Vagina (tissue), 2 donors: ENCODE measurements around the gene ERN1. TPM values are rescaled to one million over a fixed set of nuclear protein-coding genes. Genes with fewer than 3 reads are reported as not detected.

Source experiments
- DNase-seq, 2 donors: peaks; one replicate each; pipeline ENCODE4 v3.0.0-alpha.2; 2017; ENCODE audit errors: extremely low spot score in 2 of 2
- H3K27ac ChIP-seq: fragments of 200-600 bp; sonication (generic); one replicate; pipeline ENCODE4 v1.5.1; 2019
- H3K27me3 ChIP-seq: fragments of 200-600 bp; sonication (generic); one replicate; pipeline ENCODE4 v1.5.1; 2019
- H3K36me3 ChIP-seq, 2 donors: fragments of 200-600 bp; sonication (generic); one replicate each; pipeline ENCODE4 v1.5.1; 2017 to 2019
- H3K4me1 ChIP-seq: fragments of 200-600 bp; sonication (generic); one replicate; pipeline ENCODE4 v1.5.1; 2019
- H3K4me3 ChIP-seq, 2 donors: fragments of 200-600 bp; sonication (generic); 1 replicate in 1 of 2; 2 replicates in 1 of 2; pipeline ENCODE4 v1.5.1; 2016 to 2019
- H3K9me3 ChIP-seq: fragments of 200-600 bp; sonication (generic); one replicate; pipeline ENCODE4 v1.5.1; 2019
- POLR2A ChIP-seq, 2 donors: fragments of 450-650 bp; IDR thresholded peaks; one replicate each; pipeline ENCODE4 v1.6.1; 2017; ENCODE audit warnings: antibody characterized with exemption in 2 of 2, mild to moderate bottlenecking in 2 of 2, moderate library complexity in 2 of 2
- POLR2AphosphoS5 ChIP-seq, 2 donors: sonication (generic); formaldehyde crosslinking; IDR thresholded peaks; one replicate each; pipeline ENCODE4 v1.9.0; 2017; ENCODE audit warnings: antibody characterized with exemption in 2 of 2, mild to moderate bottlenecking in 2 of 2, low read depth in 1 of 2; ENCODE audit not compliant: insufficient read depth in 1 of 2
- intact Hi-C: fragments of 100-400 bp; cut with DNase I; formaldehyde crosslinking; loops from one replicate; pipeline ENCODE4 v1.15.1; 2023
- total RNA-seq: library from RNA; depleted of rRNA; stranded (reverse); fragments of >200 nt; gene quantifications from one replicate; pipeline ENCODE4 v1.2.3, GENCODE V29; 2016
- TF ChIP-seq, protein P1 (sequence below), 3 experiments: fragments of 450-650 bp in 2 of 3; fragments of 200-600 bp in 1 of 3; sonication (generic) in 1 of 3; IDR thresholded peaks; one replicate each; pipeline ENCODE4 v1.5.1; 2017 to 2019; ENCODE audit warnings: antibody characterized with exemption in 3 of 3, mild to moderate bottlenecking in 2 of 3, moderate library complexity in 2 of 3

The ERN1 gene
- total RNA-seq, 1 donor from 2014 or later: 31.4 TPM

DNA sequence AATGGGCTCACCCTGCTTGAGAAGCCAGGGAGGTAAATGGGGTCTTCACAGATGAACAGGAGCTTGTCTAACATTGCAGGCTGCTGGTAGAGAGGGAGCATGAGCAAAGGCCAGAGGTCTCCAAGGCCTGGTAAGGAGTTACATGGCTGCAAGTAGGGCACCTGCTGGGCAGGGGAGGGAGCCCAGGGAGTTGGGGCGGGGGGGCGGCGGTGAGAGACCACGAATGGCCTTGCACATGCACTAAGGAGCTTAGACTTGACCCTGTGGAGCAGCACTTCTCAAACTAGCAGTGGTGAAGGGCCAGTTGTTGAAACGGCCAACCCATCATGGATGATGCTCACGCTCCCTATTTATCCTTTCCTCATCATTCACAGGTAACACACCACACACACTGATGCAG lies 38.4 kb downstream of the ERN1 start:
- no peaks in the 10 kb centered on the region for H3K36me3 ChIP-seq
- no peaks in the 10 kb centered on the region for H3K9me3 ChIP-seq
- TF ChIP-seq, protein P1, sequence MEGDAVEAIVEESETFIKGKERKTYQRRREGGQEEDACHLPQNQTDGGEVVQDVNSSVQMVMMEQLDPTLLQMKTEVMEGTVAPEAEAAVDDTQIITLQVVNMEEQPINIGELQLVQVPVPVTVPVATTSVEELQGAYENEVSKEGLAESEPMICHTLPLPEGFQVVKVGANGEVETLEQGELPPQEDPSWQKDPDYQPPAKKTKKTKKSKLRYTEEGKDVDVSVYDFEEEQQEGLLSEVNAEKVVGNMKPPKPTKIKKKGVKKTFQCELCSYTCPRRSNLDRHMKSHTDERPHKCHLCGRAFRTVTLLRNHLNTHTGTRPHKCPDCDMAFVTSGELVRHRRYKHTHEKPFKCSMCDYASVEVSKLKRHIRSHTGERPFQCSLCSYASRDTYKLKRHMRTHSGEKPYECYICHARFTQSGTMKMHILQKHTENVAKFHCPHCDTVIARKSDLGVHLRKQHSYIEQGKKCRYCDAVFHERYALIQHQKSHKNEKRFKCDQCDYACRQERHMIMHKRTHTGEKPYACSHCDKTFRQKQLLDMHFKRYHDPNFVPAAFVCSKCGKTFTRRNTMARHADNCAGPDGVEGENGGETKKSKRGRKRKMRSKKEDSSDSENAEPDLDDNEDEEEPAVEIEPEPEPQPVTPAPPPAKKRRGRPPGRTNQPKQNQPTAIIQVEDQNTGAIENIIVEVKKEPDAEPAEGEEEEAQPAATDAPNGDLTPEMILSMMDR (IDR thresholded peaks at IDR 0.05): no peak
- TF ChIP-seq POLR2AphosphoS5 (IDR thresholded peaks at IDR 0.05; ENCODE audit: insufficient read depth in 1 of 2, low read depth in 1 of 2) (no peak), POLR2A (IDR thresholded peaks at IDR 0.05) (no peak)
- no peak overlapping the region for H3K4me3 ChIP-seq
- no peaks in the 10 kb centered on the region for H3K27me3 ChIP-seq
- peaks cover 34% of the 10 kb centered on the region for H3K4me1 ChIP-seq
- intact Hi-C loops: no loop called here
- peak overlapping the region; percentile 27 for H3K27ac ChIP-seq
- no peak for DNase-seq

DNA sequence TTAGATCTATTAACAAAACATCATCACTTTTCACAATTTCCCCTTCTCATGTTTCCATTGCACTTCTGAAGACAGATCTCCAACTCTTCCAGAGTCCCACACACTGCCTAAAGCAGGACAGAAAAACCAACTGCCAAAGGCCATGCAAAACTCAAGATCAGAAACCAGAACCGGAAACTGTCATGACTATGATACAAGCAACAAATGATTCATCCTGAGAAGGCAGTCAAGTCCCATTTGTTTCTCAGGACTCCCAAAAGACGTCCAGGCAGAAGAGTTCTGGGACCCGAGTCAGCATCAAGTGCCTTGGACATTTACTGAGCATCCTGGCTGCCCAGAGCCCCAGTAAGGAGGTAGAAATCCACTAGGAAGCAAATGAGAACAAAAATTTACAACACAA lies 38.8 kb downstream of the ERN1 start:
- intact Hi-C loops: no loop called here
- H3K27me3 ChIP-seq: no peaks in the 10 kb centered on the region
- peak overlapping the region; percentile 27 for H3K27ac ChIP-seq
- H3K4me3 ChIP-seq: no peak overlapping the region
- no peak for TF ChIP-seq POLR2A (IDR thresholded peaks at IDR 0.05)
- TF ChIP-seq, protein P1 (IDR thresholded peaks at IDR 0.05): no peak
- no peak for TF ChIP-seq POLR2AphosphoS5 (IDR thresholded peaks at IDR 0.05; ENCODE audit: insufficient read depth in 1 of 2, low read depth in 1 of 2)
- no peak for DNase-seq
- H3K36me3 ChIP-seq: no peaks in the 10 kb centered on the region
- H3K9me3 ChIP-seq: no peaks in the 10 kb centered on the region
- H3K4me1 ChIP-seq: peaks cover 33% of the 10 kb centered on the region

DNA sequence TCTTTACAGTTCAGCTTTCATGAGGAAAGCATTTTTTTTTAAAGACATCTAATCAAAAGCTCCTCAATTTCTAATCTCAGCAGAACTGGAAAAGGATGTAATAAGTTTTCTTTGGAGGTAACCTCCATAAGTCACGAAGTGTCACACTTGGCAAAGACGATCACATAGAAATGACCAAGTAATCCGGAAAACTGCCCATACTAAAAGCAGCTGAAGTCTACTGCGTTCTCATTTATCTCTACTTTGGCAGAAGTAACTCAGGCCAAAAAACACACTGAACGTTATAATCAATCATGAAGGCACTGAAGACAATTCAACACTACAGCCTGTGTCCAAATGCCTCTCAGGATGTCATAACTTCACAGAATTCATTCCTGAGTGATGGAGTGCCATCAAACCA lies 39.8 kb downstream of the ERN1 start:
- no peak for DNase-seq
- no peak overlapping the region for H3K27ac ChIP-seq
- H3K4me3 ChIP-seq: no peak overlapping the region
- peaks cover 34% of the 10 kb centered on the region for H3K4me1 ChIP-seq
- intact Hi-C loops: no loop called here
- H3K27me3 ChIP-seq: no peaks in the 10 kb centered on the region
- H3K36me3 ChIP-seq: no peaks in the 10 kb centered on the region
- H3K9me3 ChIP-seq: no peaks in the 10 kb centered on the region
- no peak for TF ChIP-seq POLR2AphosphoS5 (IDR thresholded peaks at IDR 0.05; ENCODE audit: insufficient read depth in 1 of 2, low read depth in 1 of 2)
- TF ChIP-seq, protein P1 (IDR thresholded peaks at IDR 0.05): no peak
- TF ChIP-seq POLR2A (IDR thresholded peaks at IDR 0.05): no peak

DNA sequence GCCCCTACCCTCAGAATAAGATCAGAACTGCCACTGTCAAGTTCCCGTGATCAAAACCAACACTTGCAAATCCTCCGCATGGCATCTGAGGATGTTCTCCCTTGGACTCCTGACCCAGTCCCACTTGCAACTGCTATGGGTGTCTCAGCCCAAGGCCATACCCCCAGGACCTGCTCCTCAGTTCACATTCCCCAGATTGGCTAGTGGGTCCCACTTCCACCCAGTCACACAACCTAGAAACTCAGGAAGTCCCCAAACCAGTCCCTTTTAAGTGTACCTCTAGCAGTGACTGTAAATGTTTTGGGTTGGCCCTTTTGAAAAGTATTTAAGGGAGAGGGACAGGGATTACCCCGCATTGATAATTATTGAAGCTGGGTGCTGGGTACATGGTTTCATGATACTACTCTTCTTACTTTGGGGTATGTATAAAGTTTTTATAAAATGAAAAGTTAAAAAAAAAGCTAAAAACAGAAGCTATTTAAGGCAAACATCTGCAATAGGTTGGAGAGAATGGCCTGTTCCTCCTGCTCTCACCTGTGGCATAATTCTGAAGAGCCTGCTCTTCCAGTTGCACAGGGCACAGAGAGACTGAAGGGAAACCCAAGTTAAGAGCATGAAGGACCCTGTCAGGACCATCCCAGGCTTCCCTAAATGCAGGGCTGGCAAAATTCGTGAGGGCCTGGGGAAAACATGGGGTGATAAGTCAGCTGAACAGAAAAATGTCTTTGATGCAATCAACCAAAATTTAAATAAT lies 42.5 kb downstream of the ERN1 start:
- no peak overlapping the region for H3K27ac ChIP-seq
- H3K27me3 ChIP-seq: no peaks in the 10 kb centered on the region
- H3K9me3 ChIP-seq: no peaks in the 10 kb centered on the region
- no peak for DNase-seq
- intact Hi-C loops: no loop called here
- TF ChIP-seq, protein P1 (IDR thresholded peaks at IDR 0.05): no peak
- no peak for TF ChIP-seq POLR2A (IDR thresholded peaks at IDR 0.05)
- no peak for TF ChIP-seq POLR2AphosphoS5 (IDR thresholded peaks at IDR 0.05; ENCODE audit: insufficient read depth in 1 of 2, low read depth in 1 of 2)
- H3K4me3 ChIP-seq: no peak overlapping the region
- peaks cover 47% of the 10 kb centered on the region for H3K4me1 ChIP-seq
- no peaks in the 10 kb centered on the region for H3K36me3 ChIP-seq

DNA sequence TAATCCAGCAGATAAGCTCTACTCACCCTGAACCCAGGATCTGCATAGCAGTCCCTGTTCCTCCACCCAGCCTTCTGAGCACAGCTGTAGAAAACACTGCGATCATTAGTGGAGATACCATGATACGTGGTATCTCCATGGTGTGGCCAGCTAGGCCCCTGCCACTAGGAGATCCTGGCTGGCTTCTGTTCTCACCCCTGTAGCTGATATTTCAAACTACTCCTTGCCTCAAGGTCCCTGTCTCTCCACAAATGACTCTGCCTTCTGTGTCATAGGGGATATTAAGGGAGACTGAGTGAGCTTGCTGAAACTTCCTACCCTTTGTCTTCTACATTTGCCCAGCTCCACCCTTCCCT lies 44.3 kb downstream of the ERN1 start:
- no peak for DNase-seq
- intact Hi-C loops: no loop called here
- TF ChIP-seq POLR2A (IDR thresholded peaks at IDR 0.05) (no peak), POLR2AphosphoS5 (IDR thresholded peaks at IDR 0.05; ENCODE audit: insufficient read depth in 1 of 2, low read depth in 1 of 2) (no peak)
- TF ChIP-seq, protein P1 (IDR thresholded peaks at IDR 0.05): no peak
- H3K27me3 ChIP-seq: no peaks in the 10 kb centered on the region
- H3K9me3 ChIP-seq: no peaks in the 10 kb centered on the region
- H3K36me3 ChIP-seq: no peaks in the 10 kb centered on the region
- H3K4me3 ChIP-seq: no peak overlapping the region
- peaks cover 50% of the 10 kb centered on the region for H3K4me1 ChIP-seq
- H3K27ac ChIP-seq: no peak overlapping the region
